Pericardium fibroblast (primary cell): ENCODE results near the gene COL9A1. TPM values are rescaled to one million over a fixed set of nuclear protein-coding genes. Genes with fewer than 3 reads are reported as not detected.

Source experiments
- total RNA-seq: library from RNA; depleted of rRNA; stranded (reverse); fragments of >200 nt; gene quantifications from 2 replicates; pipeline ENCODE4 v1.2.3, GENCODE V29; 2015

COL9A1 gene
- total RNA-seq, result not detected in 2 replicates

GRCh38 chr6:70303034-70303525, at the start of gene COL9A1:
TSS of gene COL9A1 (minus strand) at chr6:70303084. CDS start at chr6:70302924, 160 bp downstream.

Other genes with a start within 250 kb of the COL9A1 start
- gene FAM135A, start 110.4 kb upstream of the COL9A1 start, total RNA-seq, result 6.3 and 10.7 TPM in 2 replicates